ENCODE measurements around the gene C1QTNF12.

DNA sequence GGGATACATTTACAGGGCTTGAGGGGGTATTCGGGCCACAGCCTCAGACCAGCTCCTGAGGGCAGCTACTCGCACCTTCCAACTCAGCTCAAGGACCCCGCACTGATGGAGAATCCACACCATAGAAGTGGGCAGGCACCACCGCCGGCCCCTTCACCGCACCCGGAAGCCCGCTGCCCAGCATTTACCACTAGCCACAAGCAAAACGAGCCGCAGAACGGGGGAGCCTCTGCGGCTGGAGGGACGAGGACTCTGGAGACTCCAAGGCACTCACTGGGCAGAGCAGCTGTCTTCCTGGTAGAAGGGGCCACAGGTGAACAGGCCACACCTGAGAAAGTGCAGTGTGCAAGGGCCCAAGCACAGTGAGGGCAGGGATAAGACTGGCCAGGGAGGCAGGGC, 21.8 kb upstream of the C1QTNF12 start:
- TF ChIP-seq CTCF (IDR thresholded peaks at IDR 0.05) (no peak), POLR2A (IDR thresholded peaks at IDR 0.05) (no peak)
